ENCODE measurements around the gene PLPP4.

PLPP4 gene

DNA sequence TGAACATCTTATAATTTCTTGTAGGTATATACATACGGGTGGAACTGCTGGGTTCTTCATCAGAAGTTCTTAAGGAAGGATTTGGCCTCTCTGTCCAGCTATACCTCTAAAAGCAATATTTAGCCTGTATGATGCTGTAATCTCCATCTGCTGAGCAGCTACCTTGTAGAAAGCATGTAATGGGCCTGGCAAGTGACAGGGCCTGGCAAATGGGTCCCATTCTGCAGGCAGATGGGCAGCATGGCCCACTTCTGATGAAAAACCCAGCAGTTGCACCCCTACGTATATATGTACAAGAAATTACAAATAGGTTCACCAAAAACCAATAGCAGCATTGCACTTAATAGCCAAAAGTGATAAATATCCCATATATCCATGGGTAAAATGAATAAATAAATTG lies 9.0 kb downstream of the PLPP4 start:
- no peak overlapping the region for H3K4me3 ChIP-seq (ENCODE audit: low read depth, low read length)
- TF ChIP-seq, protein P1, sequence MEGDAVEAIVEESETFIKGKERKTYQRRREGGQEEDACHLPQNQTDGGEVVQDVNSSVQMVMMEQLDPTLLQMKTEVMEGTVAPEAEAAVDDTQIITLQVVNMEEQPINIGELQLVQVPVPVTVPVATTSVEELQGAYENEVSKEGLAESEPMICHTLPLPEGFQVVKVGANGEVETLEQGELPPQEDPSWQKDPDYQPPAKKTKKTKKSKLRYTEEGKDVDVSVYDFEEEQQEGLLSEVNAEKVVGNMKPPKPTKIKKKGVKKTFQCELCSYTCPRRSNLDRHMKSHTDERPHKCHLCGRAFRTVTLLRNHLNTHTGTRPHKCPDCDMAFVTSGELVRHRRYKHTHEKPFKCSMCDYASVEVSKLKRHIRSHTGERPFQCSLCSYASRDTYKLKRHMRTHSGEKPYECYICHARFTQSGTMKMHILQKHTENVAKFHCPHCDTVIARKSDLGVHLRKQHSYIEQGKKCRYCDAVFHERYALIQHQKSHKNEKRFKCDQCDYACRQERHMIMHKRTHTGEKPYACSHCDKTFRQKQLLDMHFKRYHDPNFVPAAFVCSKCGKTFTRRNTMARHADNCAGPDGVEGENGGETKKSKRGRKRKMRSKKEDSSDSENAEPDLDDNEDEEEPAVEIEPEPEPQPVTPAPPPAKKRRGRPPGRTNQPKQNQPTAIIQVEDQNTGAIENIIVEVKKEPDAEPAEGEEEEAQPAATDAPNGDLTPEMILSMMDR (IDR thresholded peaks at IDR 0.05; ENCODE audit: insufficient read depth, low read length, missing control alignments), result no peak
- no peak for DNase-seq (ENCODE audit: low read depth, low spot score)
- ChIA-PET CTCF (no interaction called here), POLR2A (no interaction called here)

DNA sequence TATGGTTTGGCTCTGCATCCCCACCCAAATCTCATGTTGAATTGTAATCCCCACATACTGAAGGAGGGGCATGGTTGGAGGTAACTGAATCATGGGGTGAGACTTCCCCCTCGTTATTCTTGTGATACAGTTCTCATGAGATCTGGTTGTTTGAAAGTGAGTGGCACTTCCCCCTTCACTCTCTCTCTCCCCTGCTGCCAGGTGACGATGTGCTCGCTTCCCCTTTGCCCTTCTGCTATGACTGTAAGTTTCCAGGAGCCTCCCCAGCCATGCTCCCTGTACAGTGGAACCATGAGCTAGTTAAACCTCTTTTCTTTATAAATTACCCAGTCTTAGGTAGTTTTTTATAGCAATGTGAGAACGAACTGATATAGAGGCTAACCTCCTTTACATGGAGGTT lies 16.6 kb downstream of the PLPP4 start:
- TF ChIP-seq, protein P1 (IDR thresholded peaks at IDR 0.05; ENCODE audit: insufficient read depth, low read length, missing control alignments), result no peak
- CTCF ChIA-PET, result interaction anchor here (1.2 kb wide), 1 partner anchor 262 kb away, joined by 3 read pairs; no protein-coding TSS in a partner anchor
- POLR2A ChIA-PET, result no interaction called here
- H3K4me3 ChIP-seq (ENCODE audit: low read depth, low read length), result no peak overlapping the region
- no peak for DNase-seq (ENCODE audit: low read depth, low spot score)

DNA sequence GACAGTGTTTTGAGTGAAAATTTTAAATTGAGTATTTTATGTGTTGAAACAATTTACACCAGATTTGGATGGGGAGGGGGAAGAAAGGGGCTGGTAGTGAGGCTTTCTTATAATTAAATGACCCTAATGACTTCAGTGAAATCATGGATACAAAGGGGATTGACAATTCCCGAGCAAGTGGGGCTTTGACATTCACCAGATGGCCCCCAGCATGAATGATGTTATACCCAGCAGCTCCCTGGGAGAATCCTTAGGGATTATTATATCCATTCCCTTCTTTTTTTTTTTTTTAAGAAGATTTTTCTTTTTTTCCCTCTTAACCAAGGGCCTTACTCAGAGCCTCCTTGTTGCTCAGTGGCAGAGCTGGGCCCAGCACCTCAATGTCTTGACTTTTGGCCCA lies 17.9 kb downstream of the PLPP4 start:
- ChIA-PET CTCF (interaction anchor here (1.3 to 1.9 kb wide), 2 partner anchors 12 to 51 kb away, joined by 5 to 8 read pairs; no protein-coding TSS in a partner anchor), POLR2A (no interaction called here)
- no peak overlapping the region for H3K4me3 ChIP-seq (ENCODE audit: low read depth, low read length)
- TF ChIP-seq, protein P1 (IDR thresholded peaks at IDR 0.05; ENCODE audit: insufficient read depth, low read length, missing control alignments), result no peak
- DNase-seq (ENCODE audit: low read depth, low spot score), result no peak

DNA sequence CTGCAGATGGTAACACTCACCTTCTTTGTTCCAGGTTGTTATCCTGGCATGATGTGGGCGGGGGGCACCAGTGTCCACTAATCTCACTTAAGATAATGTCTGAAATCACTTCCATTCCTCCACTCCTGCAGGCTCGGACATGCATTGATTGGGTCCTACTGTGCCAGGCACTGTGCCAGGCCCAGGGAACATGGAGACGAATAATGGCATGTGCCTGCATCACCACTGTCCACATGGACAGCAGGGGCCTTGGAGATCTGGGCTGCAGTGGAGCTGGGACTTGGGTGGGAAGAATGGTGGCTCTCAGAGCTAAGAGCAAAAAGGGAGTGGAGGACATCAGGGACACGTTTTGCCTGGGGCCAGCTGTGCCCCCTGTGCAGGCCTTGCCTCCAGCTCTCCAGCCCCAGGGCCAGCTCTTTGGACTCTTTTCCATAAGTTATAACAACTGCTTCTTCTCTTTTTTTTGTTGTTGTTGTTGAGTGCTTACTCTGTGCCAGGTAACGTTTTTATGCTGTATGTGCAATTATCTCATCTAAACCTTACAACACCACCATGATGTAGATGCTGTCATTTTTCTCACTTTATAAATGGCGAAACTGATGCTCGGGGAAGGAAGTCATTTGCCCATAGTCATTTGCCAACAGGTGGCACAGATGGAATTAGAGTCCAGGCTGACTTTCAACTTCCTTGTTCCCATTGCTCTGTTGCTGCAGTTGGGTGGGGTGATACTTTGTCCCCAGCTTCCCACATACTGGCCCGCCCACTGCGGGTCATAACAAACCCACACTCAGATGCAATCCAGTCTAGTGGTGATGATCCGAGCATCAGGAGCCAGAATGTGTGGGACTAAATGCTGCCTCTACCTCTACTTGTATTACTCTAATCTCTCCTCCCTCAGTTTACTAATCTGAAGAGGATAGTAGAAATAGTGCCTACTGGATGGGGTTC lies 19.1 kb downstream of the PLPP4 start:
- CTCF ChIA-PET, result interaction anchor here (0.9 to 1.9 kb wide), 3 partner anchors 13 to 53 kb away, joined by 3 to 8 read pairs (median 5); no protein-coding TSS in a partner anchor
- POLR2A ChIA-PET, result no interaction called here
- no peak for DNase-seq (ENCODE audit: low read depth, low spot score)
- no peak overlapping the region; the same call in 1 of the 2 replicates for H3K4me3 ChIP-seq (ENCODE audit: low read depth, low read length)
- TF ChIP-seq, protein P1 (IDR thresholded peaks at IDR 0.05; ENCODE audit: insufficient read depth, low read length, missing control alignments), result no peak

DNA sequence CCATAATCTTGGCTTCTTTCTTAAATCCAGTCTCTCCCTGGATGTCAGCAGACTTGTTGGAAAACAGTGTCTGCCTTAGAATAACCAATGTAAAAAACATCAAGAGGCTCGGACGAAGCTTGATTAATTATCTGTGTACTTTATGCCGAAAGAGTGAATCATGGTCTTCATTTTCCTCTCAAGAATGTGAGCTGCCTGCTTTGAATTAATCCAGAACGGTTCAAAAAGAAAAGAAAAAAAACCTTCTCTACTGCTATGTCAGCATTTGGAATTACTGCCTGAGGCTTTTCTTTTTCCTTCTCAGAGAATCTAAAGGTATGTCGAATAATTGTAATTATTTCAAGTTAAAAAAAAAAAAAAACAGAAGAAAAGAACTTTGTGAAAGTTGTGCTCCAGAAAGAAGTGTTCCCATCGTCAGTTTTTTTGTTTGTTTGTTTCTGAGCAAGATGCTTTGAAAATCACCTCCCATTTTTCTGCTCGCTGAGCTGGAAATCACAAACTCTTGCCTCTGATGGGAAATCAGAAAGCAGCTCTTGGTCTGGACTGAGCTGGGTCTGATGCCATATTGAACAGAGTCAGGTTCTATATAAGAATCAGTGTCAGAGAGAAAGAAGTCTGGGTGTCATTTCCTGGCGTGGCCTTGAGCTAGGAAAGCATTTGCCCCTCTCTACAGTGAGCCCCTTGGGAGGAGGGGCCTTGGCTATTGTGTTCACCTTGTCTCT lies 20.2 kb downstream of the PLPP4 start:
- TF ChIP-seq, protein P1 (IDR thresholded peaks at IDR 0.05; ENCODE audit: insufficient read depth, low read length, missing control alignments), result no peak
- POLR2A ChIA-PET, result interaction anchor here (0.7 to 0.8 kb wide), 2 partner anchors 16 to 48 kb away, joined by 3 to 4 read pairs; no protein-coding TSS in a partner anchor
- CTCF ChIA-PET, result interaction anchor here (0.8 kb wide), 1 partner anchor 53 kb away, joined by 3 read pairs; no protein-coding TSS in a partner anchor

More for the DNA sequence above, 20.2 kb downstream of the PLPP4 start:
- peak; percentile 38 for DNase-seq (ENCODE audit: low read depth, low spot score)
- peak overlapping the region; percentile 1 for H3K4me3 ChIP-seq (ENCODE audit: low read depth, low read length)

All from AG04449 (cell line).